ENCODE results near the gene GAS6. TPM values are rescaled to one million over a fixed set of nuclear protein-coding genes. Genes with fewer than 3 reads are reported as not detected.

Gene GAS6
- total and polyA plus RNA-seq, 2 donors (not counting 3 experiments of a cell fraction or from before 2014, with no cell fraction given), result 69.2 to 109 TPM

DNA sequence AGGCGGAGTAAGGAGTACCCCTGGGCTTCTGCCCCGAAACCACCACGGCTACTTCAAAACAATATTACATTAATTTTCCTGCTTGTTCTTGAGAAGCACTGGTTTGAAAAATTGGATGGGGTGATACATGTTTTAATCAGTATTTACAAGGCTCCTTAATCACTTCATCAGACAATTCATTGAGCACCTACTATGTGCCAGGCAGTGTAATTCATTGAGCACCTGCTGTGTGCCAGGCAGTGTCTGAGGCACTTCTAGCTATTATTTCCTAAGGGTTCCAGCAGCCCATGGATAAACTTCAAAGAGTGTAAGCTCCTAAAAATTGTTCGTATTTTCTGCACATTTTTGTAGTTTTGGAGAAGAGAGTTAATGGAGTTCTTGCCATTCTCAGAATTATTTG is 1.6 kb upstream of the GAS6 start:
- CTCF ChIA-PET, result interaction anchor here (0.9 kb wide), 1 partner anchor 36 kb away, joined by 3 read pairs; no protein-coding TSS in a partner anchor
- POLR2A ChIA-PET, result no interaction called here
- dilution Hi-C loops (cut with MboI; ENCODE audit: extremely low pct_ligation_motif_present, low sequenced_read_pairs), result no loop called here

More for the DNA sequence above, 1.6 kb upstream of the GAS6 start:
- no peaks in the 10 kb centered on the region for H3K9me3 ChIP-seq (replicated peaks; ENCODE audit: control insufficient read depth, insufficient read depth, low read length)
- no peak overlapping the region for H3K4me3 ChIP-seq (replicated peaks in 1 of 3; ENCODE audit: insufficient read depth in 1 of 3, low read depth in 1 of 3, low read length in 3 of 3)
- no peaks in the 10 kb centered on the region for H3K9me1 ChIP-seq (replicated peaks; ENCODE audit: control insufficient read depth, extremely low read depth, insufficient read depth, low read length)
- H2AFZ ChIP-seq (ENCODE audit: low read depth, low read length), result no peak overlapping the region
- DNase-seq (ENCODE audit: low read depth, low spot score) (no peak), FAIRE-seq (peak; percentile 62)
- H3K4me1 ChIP-seq (ENCODE audit: control insufficient read depth, extremely low read depth, insufficient read depth, low read length), result peaks cover 11% of the 10 kb centered on the region
- no peak overlapping the region for H3K4me2 ChIP-seq (ENCODE audit: insufficient read depth, low read length)
- no peak for TF ChIP-seq GATA2 (IDR thresholded peaks at IDR 0.05; ENCODE audit: insufficient read depth, insufficient read length, low read depth, low read length)
- TF ChIP-seq FOS (IDR thresholded peaks at IDR 0.05; ENCODE audit: borderline replicate concordance, insufficient read depth, low read length), result no peak
- TF ChIP-seq, protein P1, sequence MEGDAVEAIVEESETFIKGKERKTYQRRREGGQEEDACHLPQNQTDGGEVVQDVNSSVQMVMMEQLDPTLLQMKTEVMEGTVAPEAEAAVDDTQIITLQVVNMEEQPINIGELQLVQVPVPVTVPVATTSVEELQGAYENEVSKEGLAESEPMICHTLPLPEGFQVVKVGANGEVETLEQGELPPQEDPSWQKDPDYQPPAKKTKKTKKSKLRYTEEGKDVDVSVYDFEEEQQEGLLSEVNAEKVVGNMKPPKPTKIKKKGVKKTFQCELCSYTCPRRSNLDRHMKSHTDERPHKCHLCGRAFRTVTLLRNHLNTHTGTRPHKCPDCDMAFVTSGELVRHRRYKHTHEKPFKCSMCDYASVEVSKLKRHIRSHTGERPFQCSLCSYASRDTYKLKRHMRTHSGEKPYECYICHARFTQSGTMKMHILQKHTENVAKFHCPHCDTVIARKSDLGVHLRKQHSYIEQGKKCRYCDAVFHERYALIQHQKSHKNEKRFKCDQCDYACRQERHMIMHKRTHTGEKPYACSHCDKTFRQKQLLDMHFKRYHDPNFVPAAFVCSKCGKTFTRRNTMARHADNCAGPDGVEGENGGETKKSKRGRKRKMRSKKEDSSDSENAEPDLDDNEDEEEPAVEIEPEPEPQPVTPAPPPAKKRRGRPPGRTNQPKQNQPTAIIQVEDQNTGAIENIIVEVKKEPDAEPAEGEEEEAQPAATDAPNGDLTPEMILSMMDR (IDR thresholded peaks at IDR 0.05; ENCODE audit: extremely low read depth in 1 of 2, insufficient read depth in 1 of 2, low read depth in 1 of 2, low read length in 2 of 2), result no peak
- no peak for TF ChIP-seq JUN (IDR thresholded peaks at IDR 0.05; ENCODE audit: borderline replicate concordance, insufficient read depth, insufficient read length, low read depth)
- TF ChIP-seq POLR2AphosphoS5 (IDR thresholded peaks at IDR 0.05; ENCODE audit: insufficient read depth, low read depth, low read length), result no peak
- no peak for TF ChIP-seq EZH2 (IDR thresholded peaks at IDR 0.05; ENCODE audit: borderline replicate concordance, low read depth, low read length, severe bottlenecking)
- TF ChIP-seq, protein P2, sequence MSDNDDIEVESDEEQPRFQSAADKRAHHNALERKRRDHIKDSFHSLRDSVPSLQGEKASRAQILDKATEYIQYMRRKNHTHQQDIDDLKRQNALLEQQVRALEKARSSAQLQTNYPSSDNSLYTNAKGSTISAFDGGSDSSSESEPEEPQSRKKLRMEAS (IDR thresholded peaks at IDR 0.05; ENCODE audit: insufficient read depth, insufficient read length), result no peak
- TF ChIP-seq POLR2A (IDR thresholded peaks at IDR 0.05; ENCODE audit: low read depth, low read length), result no peak
- no peak for TF ChIP-seq MYC (IDR thresholded peaks at IDR 0.05; ENCODE audit: low read depth, low read length)
- no peak overlapping the region for H3K27ac ChIP-seq (ENCODE audit: insufficient read depth, low read depth, low read length)
- no peaks in the 10 kb centered on the region for H3K36me3 ChIP-seq (ENCODE audit: control insufficient read depth in 2 of 2, extremely low read depth in 1 of 2, insufficient read depth in 2 of 2, low read length in 2 of 2)
- no peaks in the 10 kb centered on the region for H3K79me2 ChIP-seq (ENCODE audit: control insufficient read depth, insufficient read depth, low read length)
- H3K9ac ChIP-seq (replicated peaks; ENCODE audit: extremely low read depth, insufficient read depth, low read length), result no peak overlapping the region
- H3K27me3 ChIP-seq (ENCODE audit: control insufficient read depth in 2 of 2, insufficient read depth in 2 of 2, low read length in 2 of 2), result peaks cover 19 to 36% of the 10 kb centered on the region in 2 experiments
- BruUV-seq (replicated peaks), result no TSS peak
- intact Hi-C loops (cut with micrococcal nuclease), result no loop called here
- no peaks in the 10 kb centered on the region for H4K20me1 ChIP-seq (replicated peaks; ENCODE audit: control insufficient read depth, extremely low read depth, insufficient read depth, low read length)

Measured in endothelial cell of umbilical vein (primary cell).